ENCODE measurements around the gene SPI1. TPM values are rescaled to one million over a fixed set of nuclear protein-coding genes. Genes with fewer than 3 reads are reported as not detected.

The SPI1 gene
- total RNA-seq, 4 donors from 2014 or later = 2.6 to 15.4 (median 8.8) TPM

GRCh38 chr11:47359586-47359985 is 18.8 kb downstream of the SPI1 start:
- Histone ChIP-seq H3K36me3 (no peaks in the 10 kb centered on the region), H3K27me3 (no peaks in the 10 kb centered on the region), H3K4me3 (no peak overlapping the region), H3K27ac (no peak overlapping the region), H3K4me1 (peaks cover 3 to 13% (median 4%) of the 10 kb centered on the region in 3 donors), H3K9me3 (no peaks in the 10 kb centered on the region)
- 61 to 82% methylated on average over 11 of the region's 17 CpGs for WGBS, 2 donors
- intact Hi-C loops (cut with DNase I) = loop anchor here (10.0 kb wide), 1 partner anchor 185 kb away; the partner anchor contains the start of gene ARFGAP2
- no peak for TF ChIP-seq POLR2A (IDR thresholded peaks at IDR 0.05)
- no peak for TF ChIP-seq CTCF (IDR thresholded peaks at IDR 0.05)
- no peak for DNase-seq

- no peaks in the 10 kb centered on the region for H3K27me3 ChIP-seq
- no peaks in the 10 kb centered on the region for H3K9me3 ChIP-seq
- H3K36me3 ChIP-seq = no peaks in the 10 kb centered on the region
- intact Hi-C loops (cut with DNase I) = loop anchor here (10.0 kb wide), 1 partner anchor 184 kb away; the partner anchor contains the start of gene ARFGAP2
- 70 to 82% methylated on average over 3 to 7 of the region's 7 CpGs for WGBS, 2 donors
- DNase-seq = no peak
- TF ChIP-seq POLR2A (IDR thresholded peaks at IDR 0.05) (no peak), CTCF (IDR thresholded peaks at IDR 0.05) (no peak)
- no peak overlapping the region for H3K27ac ChIP-seq
- no peak overlapping the region for H3K4me3 ChIP-seq
- H3K4me1 ChIP-seq = peaks cover 3 to 14% (median 4%) of the 10 kb centered on the region in 3 donors
Observed at GRCh38 chr11:47359162-47359561, 19.2 kb downstream of the SPI1 start.

- H3K9me3 ChIP-seq = no peaks in the 10 kb centered on the region
- H3K4me1 ChIP-seq = peaks cover 3 to 14% (median 4%) of the 10 kb centered on the region in 3 donors
- H3K27me3 ChIP-seq = no peaks in the 10 kb centered on the region
- no peak overlapping the region for H3K27ac ChIP-seq
- H3K36me3 ChIP-seq = no peaks in the 10 kb centered on the region
- WGBS, 2 donors = 76% methylated on average over 14 of the region's 14 CpGs; no CpG with 5 or more reads in 1 of the 2 donors
- DNase-seq = no peak
- TF ChIP-seq POLR2A (IDR thresholded peaks at IDR 0.05) (no peak), CTCF (IDR thresholded peaks at IDR 0.05) (no peak)
- intact Hi-C loops (cut with DNase I) = loop anchor here (10.0 kb wide), 1 partner anchor 184 kb away; the partner anchor contains the start of gene ARFGAP2
- no peak overlapping the region for H3K4me3 ChIP-seq
Observed at GRCh38 chr11:47358731-47359051, 19.7 kb downstream of the SPI1 start.

GRCh38 chr11:47357985-47358730 is 20.2 kb downstream of the SPI1 start:
- no peaks in the 10 kb centered on the region for H3K36me3 ChIP-seq
- no peaks in the 10 kb centered on the region for H3K27me3 ChIP-seq
- TF ChIP-seq POLR2A (IDR thresholded peaks at IDR 0.05) (no peak), CTCF (IDR thresholded peaks at IDR 0.05) (no peak)
- H3K4me3 ChIP-seq = no peak overlapping the region
- no peak overlapping the region for H3K27ac ChIP-seq
- H3K9me3 ChIP-seq = no peaks in the 10 kb centered on the region
- 85 to 90% methylated on average over 6 of the region's 6 CpGs for WGBS, 2 donors
- peaks cover 3 to 14% (median 4%) of the 10 kb centered on the region in 3 donors for H3K4me1 ChIP-seq
- intact Hi-C loops (cut with DNase I) = loop anchor here (10.0 kb wide), 1 partner anchor 183 kb away; the partner anchor contains the start of gene ARFGAP2
- DNase-seq = no peak

- no peaks in the 10 kb centered on the region for H3K27me3 ChIP-seq
- H3K4me1 ChIP-seq = peaks cover 3 to 14% (median 4%) of the 10 kb centered on the region in 3 donors
- 94 to 96% methylated on average over 1 of the region's 1 CpG for WGBS, 2 donors
- H3K4me3 ChIP-seq = no peak overlapping the region
- TF ChIP-seq CTCF (IDR thresholded peaks at IDR 0.05) (no peak), POLR2A (IDR thresholded peaks at IDR 0.05) (no peak)
- intact Hi-C loops (cut with DNase I) = loop anchor here (10.0 kb wide), 1 partner anchor 182 kb away; the partner anchor contains the start of gene ARFGAP2
- DNase-seq = no peak
- no peak overlapping the region for H3K27ac ChIP-seq
- H3K36me3 ChIP-seq = no peaks in the 10 kb centered on the region
- no peaks in the 10 kb centered on the region for H3K9me3 ChIP-seq
Observed at GRCh38 chr11:47356998-47357329, 21.4 kb downstream of the SPI1 start.

Data from esophagus squamous epithelium (tissue), 5 donors.